ENCODE data around the gene PER2.

DNA sequence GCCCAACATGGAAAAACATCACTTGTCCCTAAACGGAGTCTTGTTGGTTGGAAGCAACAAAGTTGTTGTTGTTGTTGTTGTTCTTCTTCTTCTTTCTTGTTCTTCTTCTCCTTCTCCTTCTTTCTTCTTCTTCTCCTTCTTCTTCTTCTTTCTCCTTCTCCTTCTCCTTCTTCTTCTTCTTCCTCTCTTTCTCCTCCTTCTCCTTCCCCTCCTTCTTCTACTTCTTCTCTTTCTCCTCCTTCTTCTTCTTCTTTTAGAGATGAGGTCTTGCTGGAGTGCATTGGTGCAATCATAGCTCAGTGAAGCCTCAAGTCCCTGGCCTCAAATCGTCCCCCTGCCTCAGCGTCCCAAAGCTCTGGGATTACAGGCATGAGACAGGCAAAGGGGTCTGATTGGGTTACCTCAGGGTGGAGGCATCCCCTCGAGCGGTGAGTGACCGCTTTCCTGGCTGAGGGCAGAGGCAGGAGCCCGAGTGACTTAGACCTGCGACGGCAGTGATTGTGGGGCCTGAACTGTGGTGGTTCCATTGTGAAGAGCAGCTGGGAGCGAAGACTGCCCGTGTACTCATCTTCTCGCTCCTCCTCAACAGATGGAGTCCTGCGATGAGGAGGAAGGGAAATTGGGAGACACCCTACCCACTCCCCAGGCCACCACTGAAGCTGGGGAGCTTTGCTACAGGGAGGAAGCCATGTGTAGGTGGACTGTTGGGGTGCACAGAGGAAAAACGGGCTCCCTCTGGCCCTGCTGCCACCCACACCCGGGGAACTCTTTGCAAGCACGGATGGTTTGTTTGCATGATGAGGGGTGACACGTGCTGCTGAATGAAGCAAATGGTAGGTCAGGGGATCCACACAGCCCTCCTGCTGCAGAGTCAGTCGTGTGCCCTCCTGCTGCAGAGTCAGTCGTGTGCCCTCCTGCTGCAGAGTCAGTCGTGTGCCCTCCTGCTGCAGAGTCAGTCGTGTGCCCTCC, 7.0 kb upstream of the PER2 start:
- TF ChIP-seq, protein P1, sequence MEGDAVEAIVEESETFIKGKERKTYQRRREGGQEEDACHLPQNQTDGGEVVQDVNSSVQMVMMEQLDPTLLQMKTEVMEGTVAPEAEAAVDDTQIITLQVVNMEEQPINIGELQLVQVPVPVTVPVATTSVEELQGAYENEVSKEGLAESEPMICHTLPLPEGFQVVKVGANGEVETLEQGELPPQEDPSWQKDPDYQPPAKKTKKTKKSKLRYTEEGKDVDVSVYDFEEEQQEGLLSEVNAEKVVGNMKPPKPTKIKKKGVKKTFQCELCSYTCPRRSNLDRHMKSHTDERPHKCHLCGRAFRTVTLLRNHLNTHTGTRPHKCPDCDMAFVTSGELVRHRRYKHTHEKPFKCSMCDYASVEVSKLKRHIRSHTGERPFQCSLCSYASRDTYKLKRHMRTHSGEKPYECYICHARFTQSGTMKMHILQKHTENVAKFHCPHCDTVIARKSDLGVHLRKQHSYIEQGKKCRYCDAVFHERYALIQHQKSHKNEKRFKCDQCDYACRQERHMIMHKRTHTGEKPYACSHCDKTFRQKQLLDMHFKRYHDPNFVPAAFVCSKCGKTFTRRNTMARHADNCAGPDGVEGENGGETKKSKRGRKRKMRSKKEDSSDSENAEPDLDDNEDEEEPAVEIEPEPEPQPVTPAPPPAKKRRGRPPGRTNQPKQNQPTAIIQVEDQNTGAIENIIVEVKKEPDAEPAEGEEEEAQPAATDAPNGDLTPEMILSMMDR (IDR thresholded peaks at IDR 0.05 in 8 of 11, conservative IDR thresholded peaks at IDR 0.05 in 3 of 11) = no peak
- no peak for TF ChIP-seq POLR2A (IDR thresholded peaks at IDR 0.05)
